Measurements from ENCODE around the gene PKD1L1.

Gene PKD1L1

DNA sequence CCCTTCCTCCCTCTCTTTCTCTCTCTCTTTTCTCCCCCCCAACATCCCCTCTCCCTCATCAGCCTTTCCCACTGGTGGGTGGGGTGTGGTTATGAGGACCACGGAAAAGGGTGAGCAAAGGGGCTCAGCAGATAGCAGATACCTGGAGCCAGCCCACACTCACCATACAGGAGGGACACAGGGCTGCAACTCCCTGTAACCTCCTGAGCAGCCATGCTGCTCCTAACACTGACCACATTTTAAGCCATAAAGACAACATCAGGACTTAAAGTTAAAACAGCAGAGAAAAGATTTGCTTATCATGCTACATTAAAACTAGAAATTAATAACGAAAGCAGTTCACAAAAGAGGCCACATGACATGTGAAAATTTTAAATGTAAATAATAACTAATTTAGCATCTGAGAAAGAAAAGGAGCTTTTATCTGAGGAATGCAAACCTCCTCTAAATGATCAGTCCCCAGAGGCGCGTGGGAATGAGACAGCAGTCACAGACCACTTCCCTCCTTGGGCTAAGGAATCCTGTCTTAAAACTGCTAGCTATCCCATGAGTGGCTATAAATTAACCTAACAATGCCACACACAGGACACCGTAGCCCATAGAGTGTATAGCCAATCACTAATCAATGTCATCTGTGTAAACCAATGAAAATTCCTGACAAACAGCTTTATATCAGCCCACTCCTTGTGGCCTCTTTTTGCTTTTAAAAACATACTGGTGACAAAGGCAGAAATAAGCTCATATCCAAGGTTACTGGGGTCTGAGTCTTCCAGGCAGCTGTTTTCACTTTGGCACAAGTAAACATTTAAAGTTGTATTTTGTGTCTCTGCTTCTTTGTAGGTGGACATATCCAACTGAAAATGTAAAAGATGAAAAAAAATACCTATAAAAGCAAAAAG, 33.3 kb downstream of the PKD1L1 start:
- no peak overlapping the region for H3K4me3 ChIP-seq (ENCODE audit: low read length)
- no peaks in the 10 kb centered on the region for H3K27me3 ChIP-seq (replicated peaks; ENCODE audit: control insufficient read depth, insufficient read depth, low read length)
- H3K36me3 ChIP-seq (ENCODE audit: control insufficient read depth, insufficient read depth, low read length, severe bottlenecking) = no peaks in the 10 kb centered on the region
- H3K9me3 ChIP-seq (ENCODE audit: control insufficient read depth, low read length) = peaks cover 4% of the 10 kb centered on the region
- H3K9ac ChIP-seq (ENCODE audit: low read length) = no peak overlapping the region
- H3K4me1 ChIP-seq (ENCODE audit: control insufficient read depth, insufficient read depth, low read length) = peaks cover 8% of the 10 kb centered on the region
- no peak for DNase-seq (ENCODE audit: low read depth)

DNA sequence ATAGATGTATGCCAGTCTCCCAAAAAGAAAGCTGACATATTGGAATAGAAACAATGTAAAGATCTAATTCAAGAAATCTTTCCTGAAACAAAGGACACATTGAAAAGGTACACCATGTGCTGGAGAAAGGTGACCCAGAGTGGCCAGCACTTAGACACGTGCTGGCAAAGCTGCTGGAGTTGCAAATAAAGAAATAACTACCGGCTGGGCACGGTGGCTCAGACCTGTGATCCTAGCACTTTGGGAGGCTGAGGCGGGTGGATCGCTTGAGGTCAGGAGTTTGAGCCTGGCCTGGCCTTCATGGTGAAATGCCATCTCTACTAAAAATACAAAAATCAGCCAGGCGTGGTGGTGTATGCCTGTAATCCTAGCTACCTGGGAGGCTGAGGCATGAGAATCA, 35.9 kb downstream of the PKD1L1 start:
- no peak for DNase-seq (ENCODE audit: low read depth)
- no peaks in the 10 kb centered on the region for H3K9me3 ChIP-seq (ENCODE audit: control insufficient read depth, low read length)
- H3K36me3 ChIP-seq (ENCODE audit: control insufficient read depth, insufficient read depth, low read length, severe bottlenecking) = no peaks in the 10 kb centered on the region
- peaks cover 8% of the 10 kb centered on the region for H3K4me1 ChIP-seq (ENCODE audit: control insufficient read depth, insufficient read depth, low read length)
- H3K4me3 ChIP-seq (ENCODE audit: low read length) = no peak overlapping the region
- H3K9ac ChIP-seq (ENCODE audit: low read length) = no peak overlapping the region
- no peaks in the 10 kb centered on the region for H3K27me3 ChIP-seq (replicated peaks; ENCODE audit: control insufficient read depth, insufficient read depth, low read length)

DNA sequence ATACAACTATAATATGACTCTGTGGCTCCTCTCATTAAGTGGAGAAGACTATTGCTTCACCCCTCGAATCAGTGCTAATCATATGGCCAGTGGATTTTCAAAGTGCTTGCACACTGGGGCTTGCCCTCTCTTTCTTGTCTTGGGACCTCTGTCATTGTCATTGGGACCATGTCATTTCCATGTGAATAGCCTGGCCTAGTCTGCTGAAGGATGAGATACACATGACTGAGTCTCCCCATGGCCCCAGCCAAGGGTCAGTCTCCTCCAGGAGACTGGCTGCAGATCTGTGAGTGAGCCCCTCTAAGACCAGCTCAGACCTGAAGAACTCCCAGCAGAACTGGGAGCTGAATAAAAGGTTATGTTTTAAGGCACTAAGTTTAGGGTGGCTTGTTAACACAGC, 39.5 kb downstream of the PKD1L1 start:
- DNase-seq (ENCODE audit: low read depth) = no peak
- no peaks in the 10 kb centered on the region for H3K4me1 ChIP-seq (ENCODE audit: control insufficient read depth, insufficient read depth, low read length)
- no peaks in the 10 kb centered on the region for H3K27me3 ChIP-seq (replicated peaks; ENCODE audit: control insufficient read depth, insufficient read depth, low read length)
- no peaks in the 10 kb centered on the region for H3K9me3 ChIP-seq (ENCODE audit: control insufficient read depth, low read length)
- H3K4me3 ChIP-seq (ENCODE audit: low read length) = no peak overlapping the region
- H3K9ac ChIP-seq (ENCODE audit: low read length) = no peak overlapping the region
- no peaks in the 10 kb centered on the region for H3K36me3 ChIP-seq (ENCODE audit: control insufficient read depth, insufficient read depth, low read length, severe bottlenecking)

DNA sequence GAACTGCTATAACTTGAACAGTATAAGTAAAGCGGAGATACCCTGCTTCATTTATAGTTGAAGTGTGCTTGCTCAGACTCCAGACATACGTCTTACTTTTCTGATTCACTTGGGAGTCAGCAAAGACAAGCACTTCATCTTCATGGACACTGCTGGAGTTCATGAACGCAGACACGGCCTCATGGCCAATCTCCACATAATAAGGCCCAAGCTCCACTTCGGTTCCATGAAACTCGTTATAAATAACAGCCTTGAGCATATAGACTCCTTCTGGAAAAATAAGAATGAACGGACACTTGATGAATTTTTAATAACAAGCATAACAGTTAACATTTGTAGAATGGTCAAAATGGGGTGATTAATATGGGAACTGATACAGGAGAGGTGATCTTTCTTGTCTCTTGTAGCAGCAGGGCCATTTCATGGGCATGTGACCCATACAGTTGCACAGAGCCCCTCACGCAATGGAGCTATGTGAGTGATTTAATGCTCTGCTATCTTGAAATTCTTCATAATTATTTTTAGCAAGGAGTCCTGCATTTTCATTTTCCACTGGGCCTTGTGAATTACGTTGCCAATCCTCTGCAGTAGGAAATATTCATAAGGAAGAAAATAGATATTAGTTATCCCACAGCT, 40.2 kb downstream of the PKD1L1 start:
- Histone ChIP-seq H3K4me1 (ENCODE audit: control insufficient read depth, insufficient read depth, low read length) (no peaks in the 10 kb centered on the region), H3K27me3 (replicated peaks; ENCODE audit: control insufficient read depth, insufficient read depth, low read length) (no peaks in the 10 kb centered on the region), H3K36me3 (ENCODE audit: control insufficient read depth, insufficient read depth, low read length, severe bottlenecking) (no peaks in the 10 kb centered on the region), H3K9me3 (ENCODE audit: control insufficient read depth, low read length) (no peaks in the 10 kb centered on the region), H3K4me3 (ENCODE audit: low read length) (no peak overlapping the region), H3K9ac (ENCODE audit: low read length) (no peak overlapping the region)
- DNase-seq (ENCODE audit: low read depth) = no peak

DNA sequence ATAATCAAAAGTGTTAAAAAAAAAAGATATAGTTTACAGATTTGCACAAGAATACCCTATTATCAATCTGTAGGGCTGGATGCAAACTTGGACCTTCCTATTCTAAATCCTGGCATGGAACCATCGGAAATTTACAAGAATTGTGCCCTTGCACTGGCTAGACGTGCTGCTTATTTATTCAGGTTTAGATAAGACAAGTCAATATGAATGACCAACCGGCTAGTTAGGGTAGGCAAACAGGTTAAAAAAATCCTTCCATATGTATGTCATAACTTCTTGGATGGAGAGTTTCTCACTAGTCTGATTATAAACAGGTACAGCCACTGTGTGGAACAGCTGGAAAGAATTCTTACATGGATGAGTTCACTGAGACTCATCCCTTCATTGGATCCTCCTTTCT, 41.4 kb downstream of the PKD1L1 start:
- H3K9me3 ChIP-seq (ENCODE audit: control insufficient read depth, low read length) = no peaks in the 10 kb centered on the region
- H3K27me3 ChIP-seq (replicated peaks; ENCODE audit: control insufficient read depth, insufficient read depth, low read length) = no peaks in the 10 kb centered on the region
- H3K9ac ChIP-seq (ENCODE audit: low read length) = no peak overlapping the region
- no peak for DNase-seq (ENCODE audit: low read depth)
- H3K36me3 ChIP-seq (ENCODE audit: control insufficient read depth, insufficient read depth, low read length, severe bottlenecking) = no peaks in the 10 kb centered on the region
- H3K4me1 ChIP-seq (ENCODE audit: control insufficient read depth, insufficient read depth, low read length) = peaks cover 9% of the 10 kb centered on the region
- no peak overlapping the region for H3K4me3 ChIP-seq (ENCODE audit: low read length)

DNA sequence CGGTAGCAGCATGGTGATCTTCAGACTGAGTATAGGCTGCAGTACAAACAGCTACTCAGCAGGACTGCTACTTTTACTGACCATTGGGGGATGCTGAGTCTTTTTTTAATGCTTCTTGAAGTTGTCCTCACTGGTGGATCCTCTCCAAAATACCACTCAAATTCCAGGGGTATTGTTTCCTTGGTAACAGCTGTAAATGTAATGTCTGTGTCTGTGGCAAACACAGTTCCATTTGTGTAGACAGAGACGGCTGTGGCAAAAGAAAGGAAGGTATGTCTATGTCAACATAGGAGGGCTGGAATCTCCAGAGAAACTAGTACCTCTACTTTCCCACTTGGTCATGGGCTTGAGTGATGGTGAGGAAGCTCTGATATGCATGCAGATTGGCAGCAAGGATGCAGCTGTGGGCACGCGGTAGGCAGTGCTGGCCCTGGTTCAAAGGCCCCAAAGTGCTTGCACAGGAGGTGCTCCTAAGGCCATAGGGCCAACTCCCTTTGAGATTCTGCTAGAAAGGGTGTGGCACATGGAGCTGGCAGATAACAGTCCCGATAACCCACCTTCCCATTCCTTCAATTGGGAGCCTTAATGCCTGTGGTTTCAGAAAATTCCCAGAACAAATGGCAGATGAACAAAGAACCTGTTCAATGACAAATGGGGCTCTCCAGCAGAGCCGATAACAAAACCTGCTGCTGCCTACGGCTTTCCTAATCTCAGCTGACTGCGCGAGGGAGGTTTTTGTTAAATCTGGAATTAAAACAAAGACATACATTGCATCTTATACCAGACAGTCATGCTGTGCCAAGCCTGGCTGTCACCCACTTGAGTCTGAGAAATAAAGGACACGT, 43.0 kb downstream of the PKD1L1 start:
- DNase-seq (ENCODE audit: low read depth) = no peak
- Histone ChIP-seq H3K4me3 (ENCODE audit: low read length) (no peak overlapping the region), H3K36me3 (ENCODE audit: control insufficient read depth, insufficient read depth, low read length, severe bottlenecking) (no peaks in the 10 kb centered on the region), H3K9ac (ENCODE audit: low read length) (no peak overlapping the region), H3K9me3 (ENCODE audit: control insufficient read depth, low read length) (no peaks in the 10 kb centered on the region), H3K4me1 (ENCODE audit: control insufficient read depth, insufficient read depth, low read length) (peaks cover 17% of the 10 kb centered on the region), H3K27me3 (replicated peaks; ENCODE audit: control insufficient read depth, insufficient read depth, low read length) (no peaks in the 10 kb centered on the region)

DNA sequence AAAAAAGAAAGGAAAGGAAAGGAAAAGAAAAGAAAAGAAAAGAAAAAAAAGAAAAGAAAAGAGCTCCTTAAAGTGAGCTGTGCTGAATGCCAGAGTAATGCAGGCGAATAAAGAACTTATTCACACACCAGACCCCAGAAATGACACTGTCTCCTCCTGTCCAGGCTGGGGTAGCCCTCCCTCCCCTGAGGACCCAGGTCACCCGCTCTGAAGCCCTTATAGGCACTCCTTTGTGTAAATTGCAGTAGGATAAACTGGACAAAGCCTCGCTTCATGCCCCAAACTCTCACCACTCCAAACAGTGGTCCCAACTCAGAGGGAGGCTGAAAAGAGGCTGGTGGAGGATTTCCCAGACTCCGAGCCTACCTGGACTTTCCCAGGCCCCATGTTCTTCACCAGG, 46.3 kb downstream of the PKD1L1 start:
- H3K4me1 ChIP-seq (ENCODE audit: control insufficient read depth, insufficient read depth, low read length) = peaks cover 17% of the 10 kb centered on the region
- peak overlapping the region; percentile 68 for H3K9ac ChIP-seq (ENCODE audit: low read length)
- DNase-seq (ENCODE audit: low read depth) = no peak
- no peaks in the 10 kb centered on the region for H3K9me3 ChIP-seq (ENCODE audit: control insufficient read depth, low read length)
- peak overlapping the region; percentile 37 for H3K4me3 ChIP-seq (ENCODE audit: low read length)
- H3K27me3 ChIP-seq (replicated peaks; ENCODE audit: control insufficient read depth, insufficient read depth, low read length) = peaks cover 4% of the 10 kb centered on the region
- H3K36me3 ChIP-seq (ENCODE audit: control insufficient read depth, insufficient read depth, low read length, severe bottlenecking) = no peaks in the 10 kb centered on the region

DNA sequence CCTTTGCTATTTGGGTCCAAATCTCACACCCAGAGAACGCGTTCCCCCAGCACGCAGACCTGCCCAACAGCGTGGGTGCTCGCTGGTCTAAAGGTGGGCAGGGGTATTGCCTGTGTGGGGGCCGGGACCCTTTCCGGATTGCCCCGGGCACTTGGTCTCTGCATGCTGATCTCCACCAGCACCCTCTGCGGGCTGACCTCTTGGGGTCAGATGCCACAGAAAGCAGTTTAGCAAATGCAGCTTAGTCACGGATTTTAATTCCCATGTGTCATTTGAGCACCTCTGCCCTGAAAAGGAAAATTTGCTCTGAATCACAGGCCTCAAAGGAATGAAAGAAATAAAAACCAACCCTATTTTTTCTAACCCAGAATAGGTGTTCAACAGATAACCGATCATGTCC, 46.7 kb downstream of the PKD1L1 start:
- Histone ChIP-seq H3K36me3 (ENCODE audit: control insufficient read depth, insufficient read depth, low read length, severe bottlenecking) (no peaks in the 10 kb centered on the region), H3K4me1 (ENCODE audit: control insufficient read depth, insufficient read depth, low read length) (peaks cover 17% of the 10 kb centered on the region), H3K9ac (ENCODE audit: low read length) (peak overlapping the region; percentile 68), H3K9me3 (ENCODE audit: control insufficient read depth, low read length) (no peaks in the 10 kb centered on the region), H3K27me3 (replicated peaks; ENCODE audit: control insufficient read depth, insufficient read depth, low read length) (peaks cover 4% of the 10 kb centered on the region), H3K4me3 (ENCODE audit: low read length) (peak overlapping the region; percentile 43)
- DNase-seq (ENCODE audit: low read depth) = peak; percentile 23

DNA sequence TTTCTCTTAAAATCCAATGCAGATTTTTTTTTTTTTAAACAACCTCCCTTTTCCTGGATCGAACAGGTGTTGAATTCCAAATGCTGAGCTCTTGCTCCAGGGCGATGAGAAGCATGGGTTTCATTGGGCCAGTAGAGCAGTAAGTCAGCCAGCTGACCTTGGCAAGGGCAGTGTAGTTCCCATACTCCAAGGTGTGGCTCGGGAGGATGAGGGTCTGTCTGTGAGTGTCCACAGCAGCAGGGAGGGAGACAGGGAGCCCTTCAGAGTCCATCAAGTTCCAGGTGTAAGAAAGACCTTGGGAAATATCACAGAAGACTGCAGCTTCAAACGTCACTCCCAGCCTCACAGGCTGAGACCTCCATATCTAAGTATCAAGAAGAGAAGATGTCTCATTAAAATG, 50.4 kb downstream of the PKD1L1 start:
- Histone ChIP-seq H3K27me3 (replicated peaks; ENCODE audit: control insufficient read depth, insufficient read depth, low read length) (peaks cover 4% of the 10 kb centered on the region), H3K4me1 (ENCODE audit: control insufficient read depth, insufficient read depth, low read length) (peaks cover 17% of the 10 kb centered on the region), H3K4me3 (ENCODE audit: low read length) (no peak overlapping the region), H3K9me3 (ENCODE audit: control insufficient read depth, low read length) (no peaks in the 10 kb centered on the region), H3K36me3 (ENCODE audit: control insufficient read depth, insufficient read depth, low read length, severe bottlenecking) (no peaks in the 10 kb centered on the region), H3K9ac (ENCODE audit: low read length) (no peak overlapping the region)
- DNase-seq (ENCODE audit: low read depth) = no peak

DNA sequence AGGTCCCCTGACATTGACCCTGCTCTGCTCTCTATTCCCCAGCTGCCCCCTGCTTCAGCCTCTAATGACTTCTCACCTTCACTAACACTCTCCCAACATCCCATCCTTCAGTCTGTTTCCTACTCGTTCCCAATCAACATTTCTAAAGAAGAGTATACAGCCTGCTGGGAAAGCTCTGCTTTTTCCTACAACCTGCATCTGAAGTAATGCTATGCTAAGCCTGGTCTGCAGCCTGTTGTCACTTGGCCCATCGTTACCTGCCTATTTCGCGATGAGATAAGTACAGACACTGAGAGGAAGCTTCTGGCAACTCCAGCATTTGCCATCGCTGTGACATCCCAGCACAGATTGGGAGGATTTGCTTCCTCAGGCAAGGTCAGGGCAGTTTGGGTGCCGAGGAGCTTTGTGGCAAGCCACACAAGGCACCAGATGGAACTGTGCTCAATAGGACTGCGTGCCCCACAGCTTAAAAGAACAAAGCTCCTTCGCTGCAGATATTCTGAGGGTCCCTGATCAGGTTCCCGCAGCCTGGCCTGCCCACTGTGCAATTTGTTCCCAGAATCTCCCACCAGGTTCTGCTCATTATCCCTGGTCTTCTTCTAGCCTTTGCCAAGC, 51.4 kb downstream of the PKD1L1 start:
- Histone ChIP-seq H3K9ac (ENCODE audit: low read length) (no peak overlapping the region), H3K4me1 (ENCODE audit: control insufficient read depth, insufficient read depth, low read length) (peaks cover 8% of the 10 kb centered on the region), H3K4me3 (ENCODE audit: low read length) (no peak overlapping the region), H3K36me3 (ENCODE audit: control insufficient read depth, insufficient read depth, low read length, severe bottlenecking) (no peaks in the 10 kb centered on the region), H3K27me3 (replicated peaks; ENCODE audit: control insufficient read depth, insufficient read depth, low read length) (peaks cover 4% of the 10 kb centered on the region), H3K9me3 (ENCODE audit: control insufficient read depth, low read length) (no peaks in the 10 kb centered on the region)
- no peak for DNase-seq (ENCODE audit: low read depth)

DNA sequence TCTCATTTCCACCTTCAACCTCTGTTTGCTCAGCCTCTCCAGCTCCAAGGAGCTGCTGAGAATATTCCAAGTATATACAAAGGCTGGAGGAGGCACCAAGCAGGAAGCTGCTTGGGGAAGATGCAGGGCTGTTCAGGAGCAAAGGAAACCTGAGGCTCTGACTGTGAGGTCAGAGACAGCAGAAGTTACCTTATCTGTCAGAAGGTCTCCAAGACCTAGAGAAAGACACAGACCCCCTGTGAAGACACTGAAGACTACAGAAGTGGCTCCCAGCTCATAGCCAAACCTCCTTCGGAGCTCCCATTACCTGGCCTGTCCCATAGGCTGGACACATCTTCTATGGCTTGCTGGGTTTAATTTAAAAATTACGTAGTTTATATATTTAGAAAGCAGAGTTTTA, 53.2 kb downstream of the PKD1L1 start:
- peaks cover 7% of the 10 kb centered on the region for H3K27me3 ChIP-seq (replicated peaks; ENCODE audit: control insufficient read depth, insufficient read depth, low read length)
- H3K4me3 ChIP-seq (ENCODE audit: low read length) = no peak overlapping the region
- no peak for DNase-seq (ENCODE audit: low read depth)
- H3K9ac ChIP-seq (ENCODE audit: low read length) = no peak overlapping the region
- no peaks in the 10 kb centered on the region for H3K4me1 ChIP-seq (ENCODE audit: control insufficient read depth, insufficient read depth, low read length)
- no peaks in the 10 kb centered on the region for H3K9me3 ChIP-seq (ENCODE audit: control insufficient read depth, low read length)
- H3K36me3 ChIP-seq (ENCODE audit: control insufficient read depth, insufficient read depth, low read length, severe bottlenecking) = no peaks in the 10 kb centered on the region
